SK-N-SH treated with all-trans-retinoic acid at 6 μM for 48 hours (cell line): ENCODE results near the gene PYGM.

Experiments used
- ATAC-seq: fragments of 200-7000 bp; cut with Tn5 transposase; 3 replicates; pipeline ENCODE4 v1.9.1; 2020; ENCODE audit warnings: mild to moderate bottlenecking, moderate library complexity
- ARNTL ChIP-seq: fragments of 450-650 bp; formaldehyde crosslinking; IDR thresholded peaks from 2 replicates; pipeline ENCODE4 v1.5.0; 2020; ENCODE audit warnings: low read depth, mild to moderate bottlenecking, moderate library complexity, borderline replicate concordance
- BACH2 ChIP-seq: fragments of 250-450 bp; sonication (Bioruptor Pico); IDR thresholded peaks from 2 replicates; pipeline ENCODE4 v1.9.0; 2021; ENCODE audit warnings: mild to moderate bottlenecking, borderline replicate concordance
- ISL1 ChIP-seq: fragments of 250-450 bp; sonication (Bioruptor Pico); IDR thresholded peaks from 2 replicates; pipeline ENCODE4 v2.1.2; 2022; ENCODE audit warnings: mild to moderate bottlenecking, moderate library complexity
- OSR1 ChIP-seq: fragments of 250-450 bp; sonication (Bioruptor Pico); IDR thresholded peaks from 2 replicates; pipeline ENCODE4 v1.8.0; 2022; ENCODE audit warnings: moderate library complexity, mild to moderate bottlenecking, inconsistent platforms
- PPARA ChIP-seq: fragments of 250-450 bp; sonication (Bioruptor Pico); IDR thresholded peaks from 2 replicates; pipeline ENCODE4 v1.5.0; 2020; ENCODE audit warnings: mild to moderate bottlenecking, borderline replicate concordance
- ZC3H10 ChIP-seq: fragments of 250-450 bp; sonication (Bioruptor Pico); IDR thresholded peaks from 2 replicates; pipeline ENCODE4 v1.5.1; 2021; ENCODE audit warnings: mild to moderate bottlenecking, moderate library complexity
- ZFP30 ChIP-seq: fragments of 450-650 bp; formaldehyde crosslinking; IDR thresholded peaks from 2 replicates; pipeline ENCODE4 v1.5.0; 2022; ENCODE audit warnings: mild to moderate bottlenecking, moderate library complexity
- ZNF565 ChIP-seq: fragments of 450-650 bp; formaldehyde crosslinking; conservative IDR thresholded peaks from 2 replicates; pipeline ENCODE4 v1.5.0; 2020; ENCODE audit warnings: low read depth, mild to moderate bottlenecking, moderate library complexity
- ZNF70 ChIP-seq: fragments of 450-650 bp; formaldehyde crosslinking; IDR thresholded peaks from 2 replicates; pipeline ENCODE4 v1.5.0; 2020; ENCODE audit warnings: mild to moderate bottlenecking, moderate library complexity
- ZNF8 ChIP-seq: fragments of 450-650 bp; formaldehyde crosslinking; IDR thresholded peaks from 2 replicates; pipeline ENCODE4 v1.5.0; 2020; ENCODE audit warnings: mild to moderate bottlenecking, moderate library complexity
- TF ChIP-seq, protein P1 (sequence below): fragments of 250-450 bp; sonication (Bioruptor Pico); IDR thresholded peaks from 2 replicates; pipeline ENCODE4 v1.5.1; 2020; ENCODE audit warnings: low read depth, mild to moderate bottlenecking, moderate library complexity
- TF ChIP-seq, protein P2 (sequence below): fragments of 250-450 bp; sonication (Bioruptor Pico); IDR thresholded peaks from 2 replicates; pipeline ENCODE4 v1.5.1; 2021; ENCODE audit warnings: mild to moderate bottlenecking, moderate library complexity
- TF ChIP-seq, protein P3 (sequence below): fragments of 250-450 bp; sonication (Bioruptor Pico); IDR thresholded peaks from 2 replicates; pipeline ENCODE4 v1.5.0; 2020; ENCODE audit warnings: mild to moderate bottlenecking, moderate library complexity
- TF ChIP-seq, protein P4 (sequence below): fragments of 250-450 bp; sonication (Bioruptor Pico); IDR thresholded peaks from 2 replicates; pipeline ENCODE4 v1.8.0; 2021; ENCODE audit warnings: low read depth, mild to moderate bottlenecking, moderate library complexity, borderline replicate concordance
- TF ChIP-seq, protein P5 (sequence below): fragments of 250-450 bp; sonication (Bioruptor Pico); IDR thresholded peaks from 2 replicates; pipeline ENCODE4 v1.8.0; 2020; ENCODE audit warnings: mild to moderate bottlenecking, moderate library complexity, borderline replicate concordance

The PYGM gene

DNA sequence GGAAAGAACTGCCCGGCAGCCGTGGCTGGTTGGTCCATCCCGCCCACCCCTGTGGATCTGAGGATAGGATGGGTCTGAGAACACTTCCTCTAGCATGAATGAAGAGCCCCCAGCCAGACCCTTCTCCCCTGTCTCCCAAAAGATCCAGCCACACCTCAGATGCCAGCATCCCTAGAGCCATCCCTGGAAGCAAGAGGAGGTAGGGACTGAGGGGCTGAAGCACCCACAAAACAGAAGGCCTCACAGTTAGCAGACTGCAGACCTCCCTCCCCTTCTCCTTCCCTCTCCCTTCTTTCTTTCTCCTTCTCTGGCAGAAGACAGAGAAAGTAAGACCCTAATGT lies 38.4 kb downstream of the PYGM start:
- TF ChIP-seq ZNF8 (CRISPR knock-in tag), result no peak
- no peak for TF ChIP-seq ARNTL
- TF ChIP-seq, protein P1, sequence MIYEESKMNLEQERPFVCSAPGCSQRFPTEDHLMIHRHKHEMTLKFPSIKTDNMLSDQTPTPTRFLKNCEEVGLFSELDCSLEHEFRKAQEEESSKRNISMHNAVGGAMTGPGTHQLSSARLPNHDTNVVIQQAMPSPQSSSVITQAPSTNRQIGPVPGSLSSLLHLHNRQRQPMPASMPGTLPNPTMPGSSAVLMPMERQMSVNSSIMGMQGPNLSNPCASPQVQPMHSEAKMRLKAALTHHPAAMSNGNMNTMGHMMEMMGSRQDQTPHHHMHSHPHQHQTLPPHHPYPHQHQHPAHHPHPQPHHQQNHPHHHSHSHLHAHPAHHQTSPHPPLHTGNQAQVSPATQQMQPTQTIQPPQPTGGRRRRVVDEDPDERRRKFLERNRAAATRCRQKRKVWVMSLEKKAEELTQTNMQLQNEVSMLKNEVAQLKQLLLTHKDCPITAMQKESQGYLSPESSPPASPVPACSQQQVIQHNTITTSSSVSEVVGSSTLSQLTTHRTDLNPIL (CRISPR knock-in tag), result no peak
- TF ChIP-seq ZC3H10 (CRISPR knock-in tag), result no peak
- no peak for TF ChIP-seq ZFP30
- TF ChIP-seq, all 23 proteins: peak for 0
- ATAC-seq, result no peak

DNA sequence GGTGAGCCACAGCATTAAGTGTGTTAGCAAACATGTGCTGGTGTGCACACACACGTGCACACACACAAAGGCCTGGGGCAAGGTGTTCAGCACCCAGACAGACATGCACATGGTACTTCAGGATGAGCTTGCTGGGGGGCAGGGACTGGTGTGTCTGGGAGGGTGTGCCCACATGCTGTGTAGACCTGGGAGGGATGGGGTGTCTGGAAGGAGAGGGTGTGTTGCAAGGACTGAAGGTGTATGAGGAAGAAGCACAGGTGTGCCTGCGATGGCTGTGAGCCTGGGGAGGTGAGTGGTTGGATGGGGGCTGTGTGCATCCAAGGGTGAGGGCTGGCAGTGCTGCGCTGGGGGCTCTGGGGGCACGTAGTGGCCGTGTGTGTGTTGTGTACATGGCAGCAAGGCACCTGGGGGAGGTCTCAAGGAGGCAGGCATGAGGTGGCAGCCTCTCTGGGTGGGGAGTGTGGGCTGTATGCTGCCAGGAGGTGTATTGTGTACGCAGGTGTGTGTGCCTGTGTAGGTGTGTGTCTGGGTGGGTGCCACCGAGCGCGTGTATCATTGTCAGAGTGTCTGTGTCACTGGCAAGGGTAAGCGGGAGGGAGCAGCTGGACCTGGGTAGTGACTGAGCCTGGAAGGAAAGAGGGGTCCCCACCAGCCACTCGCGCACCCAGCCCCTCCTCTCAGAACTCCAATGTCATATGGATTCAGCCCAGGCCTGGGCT lies 39.0 kb downstream of the PYGM start:
- no peak for ATAC-seq

DNA sequence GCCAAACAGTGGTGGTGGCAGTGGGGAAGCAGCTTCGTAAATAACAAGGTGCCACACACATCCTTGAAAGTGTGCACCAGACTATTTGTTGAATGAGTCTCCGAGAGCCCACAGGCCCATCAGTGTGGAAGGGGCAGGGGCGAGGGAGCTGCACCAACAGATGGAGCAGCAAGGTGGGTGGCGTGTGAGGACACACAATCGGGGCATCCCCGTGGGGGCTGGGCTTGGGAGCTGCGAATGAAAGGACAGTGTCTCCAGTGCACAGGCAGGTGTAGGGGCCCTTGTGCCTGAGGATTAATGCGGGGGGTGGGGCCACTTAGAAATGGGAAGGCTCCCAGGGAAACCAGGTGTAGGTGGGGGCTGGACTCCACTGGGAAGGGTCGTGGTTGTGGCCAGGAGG lies 39.6 kb downstream of the PYGM start:
- ATAC-seq, result no peak
- no peak for TF ChIP-seq OSR1 (CRISPR knock-in tag)
- no peak for TF ChIP-seq ZC3H10 (CRISPR knock-in tag)
- no peak for TF ChIP-seq ZNF70 (CRISPR knock-in tag)
- TF ChIP-seq PPARA (CRISPR knock-in tag), result no peak
- no peak for TF ChIP-seq BACH2 (CRISPR knock-in tag)
- TF ChIP-seq, protein P2, sequence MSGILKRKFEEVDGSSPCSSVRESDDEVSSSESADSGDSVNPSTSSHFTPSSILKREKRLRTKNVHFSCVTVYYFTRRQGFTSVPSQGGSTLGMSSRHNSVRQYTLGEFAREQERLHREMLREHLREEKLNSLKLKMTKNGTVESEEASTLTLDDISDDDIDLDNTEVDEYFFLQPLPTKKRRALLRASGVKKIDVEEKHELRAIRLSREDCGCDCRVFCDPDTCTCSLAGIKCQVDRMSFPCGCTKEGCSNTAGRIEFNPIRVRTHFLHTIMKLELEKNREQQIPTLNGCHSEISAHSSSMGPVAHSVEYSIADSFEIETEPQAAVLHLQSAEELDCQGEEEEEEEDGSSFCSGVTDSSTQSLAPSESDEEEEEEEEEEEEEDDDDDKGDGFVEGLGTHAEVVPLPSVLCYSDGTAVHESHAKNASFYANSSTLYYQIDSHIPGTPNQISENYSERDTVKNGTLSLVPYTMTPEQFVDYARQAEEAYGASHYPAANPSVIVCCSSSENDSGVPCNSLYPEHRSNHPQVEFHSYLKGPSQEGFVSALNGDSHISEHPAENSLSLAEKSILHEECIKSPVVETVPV, result no peak
- TF ChIP-seq, protein P3, sequence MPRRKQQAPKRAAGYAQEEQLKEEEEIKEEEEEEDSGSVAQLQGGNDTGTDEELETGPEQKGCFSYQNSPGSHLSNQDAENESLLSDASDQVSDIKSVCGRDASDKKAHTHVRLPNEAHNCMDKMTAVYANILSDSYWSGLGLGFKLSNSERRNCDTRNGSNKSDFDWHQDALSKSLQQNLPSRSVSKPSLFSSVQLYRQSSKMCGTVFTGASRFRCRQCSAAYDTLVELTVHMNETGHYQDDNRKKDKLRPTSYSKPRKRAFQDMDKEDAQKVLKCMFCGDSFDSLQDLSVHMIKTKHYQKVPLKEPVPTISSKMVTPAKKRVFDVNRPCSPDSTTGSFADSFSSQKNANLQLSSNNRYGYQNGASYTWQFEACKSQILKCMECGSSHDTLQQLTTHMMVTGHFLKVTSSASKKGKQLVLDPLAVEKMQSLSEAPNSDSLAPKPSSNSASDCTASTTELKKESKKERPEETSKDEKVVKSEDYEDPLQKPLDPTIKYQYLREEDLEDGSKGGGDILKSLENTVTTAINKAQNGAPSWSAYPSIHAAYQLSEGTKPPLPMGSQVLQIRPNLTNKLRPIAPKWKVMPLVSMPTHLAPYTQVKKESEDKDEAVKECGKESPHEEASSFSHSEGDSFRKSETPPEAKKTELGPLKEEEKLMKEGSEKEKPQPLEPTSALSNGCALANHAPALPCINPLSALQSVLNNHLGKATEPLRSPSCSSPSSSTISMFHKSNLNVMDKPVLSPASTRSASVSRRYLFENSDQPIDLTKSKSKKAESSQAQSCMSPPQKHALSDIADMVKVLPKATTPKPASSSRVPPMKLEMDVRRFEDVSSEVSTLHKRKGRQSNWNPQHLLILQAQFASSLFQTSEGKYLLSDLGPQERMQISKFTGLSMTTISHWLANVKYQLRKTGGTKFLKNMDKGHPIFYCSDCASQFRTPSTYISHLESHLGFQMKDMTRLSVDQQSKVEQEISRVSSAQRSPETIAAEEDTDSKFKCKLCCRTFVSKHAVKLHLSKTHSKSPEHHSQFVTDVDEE, result no peak
- TF ChIP-seq, protein P4, sequence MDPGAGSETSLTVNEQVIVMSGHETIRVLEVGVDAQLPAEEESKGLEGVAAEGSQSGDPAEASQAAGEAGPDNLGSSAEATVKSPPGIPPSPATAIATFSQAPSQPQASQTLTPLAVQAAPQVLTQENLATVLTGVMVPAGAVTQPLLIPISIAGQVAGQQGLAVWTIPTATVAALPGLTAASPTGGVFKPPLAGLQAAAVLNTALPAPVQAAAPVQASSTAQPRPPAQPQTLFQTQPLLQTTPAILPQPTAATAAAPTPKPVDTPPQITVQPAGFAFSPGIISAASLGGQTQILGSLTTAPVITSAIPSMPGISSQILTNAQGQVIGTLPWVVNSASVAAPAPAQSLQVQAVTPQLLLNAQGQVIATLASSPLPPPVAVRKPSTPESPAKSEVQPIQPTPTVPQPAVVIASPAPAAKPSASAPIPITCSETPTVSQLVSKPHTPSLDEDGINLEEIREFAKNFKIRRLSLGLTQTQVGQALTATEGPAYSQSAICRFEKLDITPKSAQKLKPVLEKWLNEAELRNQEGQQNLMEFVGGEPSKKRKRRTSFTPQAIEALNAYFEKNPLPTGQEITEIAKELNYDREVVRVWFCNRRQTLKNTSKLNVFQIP (CRISPR knock-in tag), result no peak

More for the DNA sequence above, 39.0 kb downstream of the PYGM start:
- TF ChIP-seq, protein P5, sequence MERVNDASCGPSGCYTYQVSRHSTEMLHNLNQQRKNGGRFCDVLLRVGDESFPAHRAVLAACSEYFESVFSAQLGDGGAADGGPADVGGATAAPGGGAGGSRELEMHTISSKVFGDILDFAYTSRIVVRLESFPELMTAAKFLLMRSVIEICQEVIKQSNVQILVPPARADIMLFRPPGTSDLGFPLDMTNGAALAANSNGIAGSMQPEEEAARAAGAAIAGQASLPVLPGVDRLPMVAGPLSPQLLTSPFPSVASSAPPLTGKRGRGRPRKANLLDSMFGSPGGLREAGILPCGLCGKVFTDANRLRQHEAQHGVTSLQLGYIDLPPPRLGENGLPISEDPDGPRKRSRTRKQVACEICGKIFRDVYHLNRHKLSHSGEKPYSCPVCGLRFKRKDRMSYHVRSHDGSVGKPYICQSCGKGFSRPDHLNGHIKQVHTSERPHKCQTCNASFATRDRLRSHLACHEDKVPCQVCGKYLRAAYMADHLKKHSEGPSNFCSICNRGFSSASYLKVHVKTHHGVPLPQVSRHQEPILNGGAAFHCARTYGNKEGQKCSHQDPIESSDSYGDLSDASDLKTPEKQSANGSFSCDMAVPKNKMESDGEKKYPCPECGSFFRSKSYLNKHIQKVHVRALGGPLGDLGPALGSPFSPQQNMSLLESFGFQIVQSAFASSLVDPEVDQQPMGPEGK, result no peak
- TF ChIP-seq ZNF565 (CRISPR knock-in tag) (no peak), ISL1 (no peak), ARNTL (no peak), PPARA (CRISPR knock-in tag) (no peak), ZC3H10 (CRISPR knock-in tag) (no peak), ZNF8 (CRISPR knock-in tag) (no peak)
- TF ChIP-seq, protein P3, result no peak
- TF ChIP-seq, protein P4 (CRISPR knock-in tag), result no peak
